GM19099 (cell line): ENCODE measurements around the gene MARCHF3.

Experiments
- POLR2A ChIP-seq: IDR thresholded peaks from 3 replicates; pipeline ENCODE4 v1.6.1; 2011; ENCODE audit warnings: low read depth; ENCODE audit not compliant: insufficient read length; ENCODE audit errors: extremely low read depth

The MARCHF3 gene

DNA sequence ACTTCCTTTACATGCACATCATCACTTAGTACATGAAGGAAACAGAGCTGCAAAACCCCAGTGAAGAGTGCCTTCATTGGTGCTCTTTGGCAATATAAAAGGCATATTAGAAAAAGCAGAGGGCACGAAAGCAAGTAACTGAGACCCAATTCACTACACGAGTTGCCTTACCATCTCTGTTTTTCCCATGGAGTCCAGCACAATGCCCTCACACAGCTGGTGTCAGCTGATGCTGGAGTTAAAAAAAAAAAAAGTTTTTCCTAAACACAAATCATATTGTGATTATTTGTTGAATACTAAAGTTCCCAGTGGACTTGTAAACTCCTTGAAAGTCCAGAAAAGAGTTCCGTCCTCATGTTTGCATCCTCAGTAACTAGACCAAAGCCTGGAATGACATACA, 25.6 kb downstream of the MARCHF3 start:
- no peak for TF ChIP-seq POLR2A

DNA sequence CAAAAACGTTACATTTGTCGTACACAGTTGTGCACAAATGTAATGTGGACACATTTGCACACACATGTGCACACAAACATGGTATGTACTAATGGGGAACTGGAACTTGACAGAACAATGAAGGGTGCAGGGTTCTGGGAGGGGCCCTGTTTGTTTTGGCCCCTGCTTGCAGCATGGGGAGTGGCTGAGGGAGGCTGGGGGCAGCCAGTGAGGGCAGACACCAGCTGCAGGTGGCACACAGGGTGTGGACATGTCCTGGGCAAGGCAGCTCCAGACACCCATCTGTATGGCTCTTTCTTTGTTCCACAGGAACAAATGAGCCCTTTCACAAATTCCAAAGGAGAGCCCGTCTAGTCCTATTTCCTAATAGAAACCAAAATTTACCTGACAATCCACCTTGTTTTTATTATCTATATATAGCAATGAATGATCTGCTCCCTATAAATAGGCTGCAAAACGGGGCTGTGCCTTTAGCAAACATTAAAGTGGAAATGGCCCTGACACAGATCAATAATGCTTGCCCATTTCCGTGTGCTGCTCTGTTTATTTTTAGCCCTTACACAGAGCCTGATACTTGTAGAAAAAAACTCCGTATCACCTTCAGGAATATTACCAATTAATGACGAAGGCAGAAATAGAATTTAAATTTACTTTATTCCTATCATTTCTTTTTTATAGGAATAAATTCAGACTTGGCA, 26.4 kb downstream of the MARCHF3 start:
- TF ChIP-seq POLR2A: no peak

DNA sequence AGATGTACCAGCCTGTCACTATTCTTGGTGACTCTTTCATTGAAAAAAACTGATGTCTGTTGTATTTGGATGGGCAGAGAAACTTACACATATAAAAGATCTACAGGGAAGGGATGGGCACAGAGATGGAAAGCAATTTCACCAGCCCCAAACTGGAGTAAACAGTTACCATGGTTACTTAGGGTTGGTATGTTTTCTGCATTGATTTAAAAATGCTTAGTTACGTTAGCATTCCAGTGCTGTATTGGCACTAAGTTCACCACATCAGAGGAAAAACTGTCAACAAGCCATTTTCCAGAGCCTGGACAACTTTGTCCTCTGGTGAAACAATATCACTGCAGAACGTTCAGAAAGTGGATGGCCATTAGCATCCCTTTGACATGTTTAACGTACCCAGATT, 28.0 kb downstream of the MARCHF3 start:
- no peak for TF ChIP-seq POLR2A

DNA sequence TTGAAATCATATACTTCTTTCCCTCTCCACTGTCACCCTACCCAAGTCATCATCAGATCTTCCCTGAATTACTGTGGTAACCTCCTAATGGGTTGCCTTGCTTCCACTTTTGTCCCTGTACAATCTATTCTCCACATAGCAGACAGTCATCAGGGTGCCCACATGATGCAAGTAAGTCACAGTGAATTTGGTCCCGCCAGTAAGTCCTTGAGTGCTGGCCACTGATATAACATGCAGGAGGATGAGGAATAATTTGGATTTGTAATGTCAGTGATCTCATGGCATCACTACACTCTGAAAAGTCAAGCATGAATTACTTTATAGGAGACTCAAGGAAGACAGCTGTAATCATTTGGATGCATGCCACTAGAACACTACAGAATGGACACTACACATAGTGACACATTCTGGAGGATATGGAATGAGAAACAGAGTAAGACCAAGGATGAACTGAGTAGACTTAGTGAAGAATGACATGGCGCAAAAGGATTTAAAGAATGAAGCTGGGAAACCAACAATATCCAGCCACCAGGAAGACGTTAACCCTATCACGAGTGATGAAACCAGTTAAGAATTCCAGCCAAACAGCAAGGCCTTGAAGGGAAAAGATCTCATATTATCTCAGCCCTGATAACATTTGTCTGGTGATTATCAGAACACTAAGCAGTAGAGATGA, 28.6 kb downstream of the MARCHF3 start:
- no peak for TF ChIP-seq POLR2A

DNA sequence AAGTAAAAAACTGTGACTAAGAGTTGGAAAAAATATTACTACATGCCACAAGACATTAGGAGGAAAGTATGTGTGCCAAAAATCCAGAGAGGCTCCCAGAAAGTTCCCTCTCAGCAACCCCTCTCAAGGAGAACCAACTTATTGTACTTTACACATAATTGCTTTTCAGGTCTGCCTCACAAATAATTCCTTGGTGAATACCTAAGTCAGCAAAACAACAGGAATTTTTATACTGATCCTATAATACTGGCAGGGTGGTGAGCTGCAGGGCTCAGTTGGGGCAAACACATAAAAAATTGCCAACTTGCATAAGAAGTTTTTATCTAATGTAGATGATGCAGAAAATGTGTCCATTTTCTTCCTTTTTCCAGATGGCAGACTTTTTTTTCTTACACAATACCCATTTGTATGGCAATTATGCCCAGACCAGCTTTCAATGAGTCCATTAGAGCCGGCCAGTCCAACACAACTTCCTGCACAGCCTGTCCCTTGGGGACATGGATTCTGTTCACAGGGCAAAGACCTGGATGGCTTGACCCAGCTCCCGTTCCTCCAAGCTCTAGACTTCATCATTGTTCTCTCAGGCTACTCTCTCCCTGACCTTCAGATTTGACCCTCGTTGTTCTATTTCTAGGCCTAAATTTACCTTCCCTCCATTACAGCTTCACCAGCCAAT, 31.3 kb downstream of the MARCHF3 start:
- TF ChIP-seq POLR2A: no peak

DNA sequence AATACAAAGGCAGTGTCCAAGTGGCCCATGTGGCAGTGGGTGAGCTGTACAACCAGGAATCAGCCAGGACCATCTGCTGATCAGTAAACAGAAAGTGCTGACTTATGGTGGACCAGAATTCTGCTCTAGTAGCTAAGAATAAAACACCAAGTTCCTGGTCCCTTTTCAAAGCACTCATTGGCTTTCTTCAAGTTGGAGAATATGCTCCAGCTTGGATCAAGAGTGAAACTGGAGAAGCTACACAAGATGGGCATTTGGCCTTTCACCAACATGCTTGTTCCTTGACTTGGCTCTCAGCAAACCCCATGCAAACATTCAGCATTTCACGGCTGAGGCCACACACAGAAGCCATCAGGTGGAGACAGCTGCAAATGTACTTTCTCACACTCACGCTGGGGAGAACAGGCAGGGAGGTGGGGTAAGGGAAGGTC, 32.1 kb downstream of the MARCHF3 start:
- TF ChIP-seq POLR2A: no peak

DNA sequence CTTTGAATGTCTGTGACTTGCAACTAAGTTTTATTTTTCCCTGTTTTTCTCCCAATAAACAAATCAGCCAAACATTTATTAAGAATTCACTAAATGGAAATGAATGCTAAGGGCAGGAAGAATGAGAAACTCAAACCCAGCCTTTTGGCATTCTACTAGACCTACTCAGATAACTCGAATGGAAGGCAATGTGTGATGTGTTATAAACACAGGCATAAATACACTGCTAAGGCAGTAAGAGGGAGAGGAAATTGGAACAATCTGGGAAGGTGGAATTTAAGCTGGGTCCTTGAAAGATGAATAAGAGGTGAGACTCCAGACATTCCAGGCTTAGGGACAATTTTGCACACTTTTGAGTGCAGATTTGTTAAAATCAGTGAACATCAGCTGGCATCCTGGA, 34.7 kb downstream of the MARCHF3 start:
- no peak for TF ChIP-seq POLR2A

DNA sequence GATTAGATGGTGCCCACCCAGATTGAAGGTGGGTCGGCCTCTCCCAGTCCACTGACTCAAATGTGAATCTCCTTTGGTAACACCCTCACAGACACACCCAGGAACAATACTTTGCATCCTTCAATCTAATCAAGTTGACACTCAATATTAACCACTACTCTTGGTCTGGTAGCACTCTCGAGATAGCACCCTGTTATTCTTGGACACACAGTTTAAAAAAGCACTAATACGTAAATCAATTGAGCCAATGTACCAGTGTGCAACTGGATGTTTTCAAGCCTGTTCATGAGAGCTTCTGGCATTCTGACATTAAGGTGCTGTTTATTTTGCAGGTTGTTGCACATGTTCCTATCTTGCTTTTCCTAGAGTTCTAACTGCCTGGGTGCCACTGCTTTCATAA, 35.3 kb downstream of the MARCHF3 start:
- no peak for TF ChIP-seq POLR2A

DNA sequence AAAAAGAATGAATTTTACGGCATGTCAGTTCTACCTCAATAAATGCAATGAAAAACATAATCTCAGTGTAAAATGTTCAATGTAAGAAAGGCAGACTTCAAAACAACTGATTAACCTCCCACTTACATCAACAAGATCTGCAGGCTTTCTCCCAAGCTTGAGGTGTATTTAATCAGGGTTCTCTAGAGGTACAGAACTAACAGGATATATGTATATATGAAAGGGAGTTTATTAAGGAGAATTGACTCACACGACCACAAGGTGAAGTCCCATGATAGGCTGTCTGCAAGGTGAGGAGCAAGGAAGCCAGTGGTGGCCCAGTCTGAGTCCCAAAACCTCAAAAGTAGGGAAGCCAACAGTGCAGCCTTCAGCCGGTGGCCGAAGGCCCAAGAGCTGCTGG, 35.9 kb downstream of the MARCHF3 start:
- no peak for TF ChIP-seq POLR2A

DNA sequence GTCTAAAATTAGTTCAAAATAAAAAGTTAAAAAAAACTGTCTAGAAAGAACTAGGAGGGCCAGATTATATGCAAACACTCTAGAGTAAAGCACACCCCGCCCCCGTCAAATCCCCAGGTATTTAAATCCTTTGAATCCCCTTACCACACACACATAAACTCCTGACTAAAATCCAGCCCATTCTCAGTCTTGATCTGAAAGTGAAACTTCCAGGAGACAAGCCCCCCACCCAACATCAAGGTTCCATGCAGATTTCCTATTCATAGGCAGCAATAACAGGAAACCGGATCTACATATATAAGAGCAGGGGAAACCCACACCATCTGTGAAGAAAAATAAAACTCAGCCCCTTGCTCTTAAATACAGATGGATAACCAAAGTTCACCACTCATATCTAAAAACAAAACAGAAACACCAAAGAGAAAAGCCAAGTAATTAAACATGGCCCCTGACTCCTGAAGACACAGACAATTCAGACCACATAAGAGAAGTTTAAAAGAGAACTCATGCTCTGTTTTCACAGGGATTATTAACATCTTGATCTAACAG, 42.3 kb downstream of the MARCHF3 start:
- TF ChIP-seq POLR2A: no peak

DNA sequence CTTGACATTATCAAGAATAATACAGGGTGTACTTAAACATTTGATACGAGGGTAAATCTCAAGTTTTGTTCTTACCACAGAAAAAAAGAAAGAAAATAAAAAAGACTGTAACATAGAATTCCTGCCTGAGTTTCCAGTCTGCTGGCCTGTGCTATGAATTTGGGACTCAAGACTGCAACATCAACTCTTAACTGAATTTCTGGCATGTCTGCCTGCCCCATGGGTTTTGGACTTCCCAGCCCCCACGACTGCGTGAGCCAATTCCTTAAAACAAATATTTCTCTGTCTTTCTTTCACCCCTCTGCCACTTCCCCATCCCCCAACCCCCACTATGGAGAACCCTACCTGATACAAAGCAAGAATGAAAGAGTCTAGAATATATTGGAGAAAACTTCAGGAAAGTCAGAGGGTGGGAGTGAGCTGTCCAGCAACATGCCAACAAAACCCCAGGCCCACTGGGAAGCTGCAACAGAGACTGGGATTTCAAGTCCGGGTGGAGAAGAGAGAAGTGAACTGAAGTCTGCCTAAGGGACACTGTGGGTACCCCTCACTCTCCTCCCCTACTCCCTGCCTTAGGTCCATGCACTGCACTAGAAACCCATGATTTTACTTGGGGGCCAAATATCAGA, 43.0 kb downstream of the MARCHF3 start:
- no peak for TF ChIP-seq POLR2A

DNA sequence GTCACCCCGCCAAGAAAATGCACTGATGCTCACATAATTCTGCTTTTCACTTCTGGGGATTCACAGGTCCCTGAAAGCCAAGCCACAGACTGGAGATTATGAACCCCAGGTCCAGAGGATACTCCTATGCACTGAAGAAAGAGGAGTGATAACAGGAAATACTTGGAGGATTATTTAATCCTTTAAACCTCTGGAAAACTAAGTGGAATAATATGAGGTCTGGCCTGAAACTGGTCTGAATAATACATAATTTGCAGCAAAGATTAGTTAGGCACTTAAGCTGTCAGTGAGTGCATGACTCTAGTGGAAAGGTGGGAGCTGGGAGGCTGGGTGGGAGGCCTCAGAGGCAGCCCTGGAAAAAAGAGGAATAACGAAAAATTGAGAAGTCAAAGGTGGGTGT, 45.7 kb downstream of the MARCHF3 start:
- TF ChIP-seq POLR2A: no peak

DNA sequence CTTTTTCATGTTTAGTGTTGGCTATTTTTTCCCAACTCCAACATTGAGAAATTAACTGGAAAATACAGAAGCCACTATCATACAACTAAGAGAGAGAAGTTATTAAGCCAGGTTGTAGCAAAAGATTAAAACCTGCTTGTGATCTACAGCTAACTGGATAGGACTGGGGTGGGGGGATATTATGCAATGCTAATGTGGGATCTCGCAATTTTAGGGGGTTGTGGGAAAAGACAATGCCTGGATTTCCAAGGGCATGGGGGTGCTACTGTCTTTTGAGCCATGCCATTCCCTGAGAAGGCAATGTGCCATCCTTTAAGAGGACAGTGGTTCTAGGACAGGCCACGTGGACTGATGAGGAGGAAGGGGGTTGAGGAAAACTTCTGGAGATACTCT, 46.5 kb downstream of the MARCHF3 start:
- no peak for TF ChIP-seq POLR2A

DNA sequence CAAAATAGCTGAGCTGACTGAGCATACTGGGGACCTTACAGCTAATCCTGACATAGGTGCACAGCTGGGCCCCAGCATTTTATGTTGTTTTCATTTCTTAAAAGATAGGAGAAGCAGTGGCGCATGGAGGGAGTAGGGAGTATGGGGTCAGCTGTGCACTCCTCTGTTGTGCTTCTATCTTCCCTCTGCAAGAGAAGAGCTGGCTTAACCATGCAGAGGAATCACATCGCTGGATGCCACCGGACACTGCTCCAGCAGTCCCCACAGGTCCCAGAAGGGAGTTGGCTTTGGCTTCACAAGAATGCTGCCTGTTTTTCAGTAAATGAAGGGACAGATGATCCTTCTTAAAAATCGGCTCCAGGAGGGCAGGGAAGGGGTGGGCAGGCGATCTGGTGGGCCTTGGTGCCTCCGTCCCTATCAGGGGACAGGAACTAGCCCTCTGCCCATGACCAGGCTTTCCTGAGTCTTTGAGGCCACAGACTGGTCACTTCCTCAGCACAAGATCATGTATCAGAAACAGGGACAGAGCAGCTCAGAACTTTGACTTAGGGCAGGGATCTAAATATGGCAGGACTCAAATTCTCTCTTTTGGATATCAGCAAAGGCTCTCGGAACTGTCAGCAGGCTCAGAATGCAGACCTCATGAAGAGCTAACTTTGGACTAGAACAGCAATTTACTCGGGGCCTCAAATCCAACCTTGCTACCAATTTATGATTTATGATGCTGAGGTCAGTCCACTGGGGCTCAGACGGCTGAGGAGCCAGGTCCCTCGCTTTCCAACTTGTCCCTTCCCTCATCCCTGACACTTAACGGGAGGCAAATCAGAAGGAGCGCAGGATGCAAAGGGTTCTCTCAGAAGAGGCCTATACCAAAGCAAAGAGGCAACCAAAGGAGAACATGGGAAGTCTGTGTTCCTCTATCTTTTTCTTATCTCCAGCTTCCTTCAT, 47.2 kb downstream of the MARCHF3 start:
- TF ChIP-seq POLR2A: no peak
